Measurements from ENCODE around the gene SPATS1. TPM values are rescaled to one million over a fixed set of nuclear protein-coding genes. Genes with fewer than 3 reads are reported as not detected.

The SPATS1 gene
- total RNA-seq, 2 experiments from 2014 or later: not detected

DNA sequence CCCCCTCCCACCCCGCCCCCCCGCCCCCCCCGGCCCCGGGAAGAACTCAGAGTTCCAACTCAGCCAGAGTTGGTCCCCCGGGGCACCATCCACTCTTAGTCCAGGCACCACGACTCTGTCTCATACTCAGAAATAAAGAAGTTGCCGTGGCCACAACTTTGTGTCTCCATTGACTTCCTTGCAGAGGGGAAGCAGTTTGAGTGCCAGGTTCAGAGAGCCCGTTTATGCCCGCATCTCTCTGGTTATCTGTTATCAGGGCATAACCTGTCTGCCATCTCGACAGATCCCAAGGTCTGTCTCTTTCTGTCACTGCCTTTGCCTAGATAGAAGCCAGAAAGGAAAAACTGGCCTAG is 45.7 kb downstream of the SPATS1 start:
- H3K4me3 Mint-ChIP-seq: peak overlapping the region; percentile 91
- H3K27me3 Mint-ChIP-seq: no peaks in the 10 kb centered on the region
- DNase-seq: no peak
- peaks cover 33% of the 10 kb centered on the region for H3K36me3 Mint-ChIP-seq
- H3K9me3 Mint-ChIP-seq (ENCODE audit: low read depth): no peaks in the 10 kb centered on the region
- peak overlapping the region; percentile 94 for H3K27ac Mint-ChIP-seq
- ATAC-seq: no peak
- CTCF ChIA-PET: interaction anchor here (0.6 kb wide), 1 partner anchor 1548 kb away, joined by 4 read pairs; no protein-coding TSS in a partner anchor
- peaks cover 41% of the 10 kb centered on the region for H3K4me1 Mint-ChIP-seq

GRCh38 chr6:44388887-44389286 is 46.4 kb downstream of the SPATS1 start:
- Mint-ChIP-seq H3K4me3 (peak overlapping the region; percentile 91), H3K36me3 (peaks cover 39% of the 10 kb centered on the region), H3K27me3 (no peaks in the 10 kb centered on the region), H3K4me1 (peaks cover 41% of the 10 kb centered on the region), H3K27ac (peak overlapping the region; percentile 94), H3K9me3 (ENCODE audit: low read depth) (no peaks in the 10 kb centered on the region)
- ATAC-seq (no peak), DNase-seq (no peak)
- CTCF ChIA-PET: no interaction called here

DNA sequence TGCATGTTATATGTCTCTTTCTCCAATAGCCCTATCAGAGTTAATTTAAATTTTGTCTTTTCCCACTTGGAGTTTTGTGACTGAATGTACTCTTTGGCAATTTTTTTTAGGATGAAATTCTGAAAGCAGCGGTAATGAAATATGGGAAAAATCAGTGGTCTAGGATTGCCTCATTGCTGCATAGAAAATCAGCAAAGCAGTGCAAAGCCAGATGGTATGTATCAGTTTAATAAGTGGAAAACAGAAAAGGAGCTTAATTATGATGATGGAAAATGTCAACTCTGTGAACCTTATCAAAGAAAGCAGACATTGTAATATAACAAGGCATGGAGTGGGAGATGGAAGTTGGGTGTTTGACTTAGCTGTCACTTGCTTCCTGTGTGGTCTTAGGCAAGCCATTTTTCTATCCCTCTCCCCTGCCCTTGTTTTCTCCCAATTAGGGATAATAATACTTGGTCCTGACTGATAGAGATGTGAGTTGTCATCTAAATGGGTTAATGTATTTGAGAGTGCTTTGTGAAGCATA is 47.8 kb downstream of the SPATS1 start:
- CTCF ChIA-PET: no interaction called here
- Mint-ChIP-seq H3K27ac (peak overlapping the region; percentile 43), H3K4me3 (peak overlapping the region; percentile 91), H3K36me3 (peaks cover 48% of the 10 kb centered on the region), H3K27me3 (no peaks in the 10 kb centered on the region), H3K9me3 (ENCODE audit: low read depth) (no peaks in the 10 kb centered on the region), H3K4me1 (peaks cover 45% of the 10 kb centered on the region)
- ATAC-seq: no peak
- DNase-seq: no peak

Other genes with a start within 250 kb of the SPATS1 start
- gene MRPL14, start 215.2 kb upstream of the SPATS1 start, total RNA-seq: 10 to 100 TPM; 45.8 to 47.5 TPM
- gene TMEM63B, start 215.1 kb upstream of the SPATS1 start, total RNA-seq: 10 to 100 TPM; 11.1 to 11.6 TPM
- not detected for gene CAPN11, start 183.8 kb upstream of the SPATS1 start, total RNA-seq
- not detected for gene MYMX, start 125.7 kb upstream of the SPATS1 start, total RNA-seq
- gene SLC29A1, start 119.1 kb upstream of the SPATS1 start, total RNA-seq: 10 to 100 TPM; 39.8 to 49.9 TPM
- 1,000 to 10,000 TPM in 1 of 2 experiments, 100 to 1,000 TPM in 1; 734 to 1,112 TPM for gene HSP90AB1, start 95.5 kb upstream of the SPATS1 start, total RNA-seq
- gene SLC35B2, start 85.1 kb upstream of the SPATS1 start, total RNA-seq: 10 to 100 TPM; 28.0 to 39.6 TPM
- 10 to 100 TPM; 24.5 to 37.7 TPM for gene NFKBIE, start 77.1 kb upstream of the SPATS1 start, total RNA-seq
- gene TMEM151B, start 72.2 kb upstream of the SPATS1 start, total RNA-seq: under 1 TPM in 1 of 2 experiments, not detected in 1; 0.06 TPM
- 10 to 100 TPM; 21.1 to 23.7 TPM for gene AARS2, start 29.3 kb upstream of the SPATS1 start, total RNA-seq
- gene CDC5L, start 45.1 kb downstream of the SPATS1 start, total RNA-seq: 10 to 100 TPM; 22.2 to 26.2 TPM